Measurements from ENCODE around the gene RCCD1. TPM values are rescaled to one million over a fixed set of nuclear protein-coding genes. Genes with fewer than 3 reads are reported as not detected.

RCCD1 gene
- total and polyA plus RNA-seq, 2 donors (not counting 3 experiments of a cell fraction or from before 2014, with no cell fraction given): 8.8 to 15.3 TPM

DNA sequence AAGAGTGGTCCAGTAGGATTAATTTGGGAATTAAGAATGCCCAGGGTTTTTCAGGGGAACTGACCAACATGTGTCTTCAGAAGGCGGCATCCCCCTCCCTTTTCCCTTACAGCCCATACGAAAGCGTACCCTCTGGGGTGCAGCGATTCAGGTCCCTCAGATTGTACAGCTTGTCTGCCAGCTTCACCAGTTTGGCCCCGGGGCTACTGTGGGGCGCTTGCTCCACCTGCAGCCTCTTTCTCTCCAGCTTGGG, 23.2 kb upstream of the RCCD1 start:
- DNase-seq (ENCODE audit: low read depth, low spot score) (no peak), FAIRE-seq (no peak)
- H3K27me3 ChIP-seq (ENCODE audit: control insufficient read depth in 2 of 2, insufficient read depth in 2 of 2, low read length in 2 of 2): no peaks in the 10 kb centered on the region
- ChIA-PET CTCF (interaction anchor here (0.9 to 8.1 kb wide), 15 partner anchors 10 to 611 kb away, joined by 3 to 66 read pairs (median 8); partner anchors contain the start of genes MAN2A2 and RCCD1), POLR2A (interaction anchor here (0.6 kb wide), 1 partner anchor 720 kb away, joined by 3 read pairs; no protein-coding TSS in a partner anchor)
- no peak for TF ChIP-seq MYC (IDR thresholded peaks at IDR 0.05; ENCODE audit: low read depth, low read length)
- TF ChIP-seq JUN (IDR thresholded peaks at IDR 0.05; ENCODE audit: borderline replicate concordance, insufficient read depth, insufficient read length, low read depth): no peak
- TF ChIP-seq POLR2AphosphoS5 (IDR thresholded peaks at IDR 0.05; ENCODE audit: insufficient read depth, low read depth, low read length): no peak
- no peak for TF ChIP-seq FOS (IDR thresholded peaks at IDR 0.05; ENCODE audit: borderline replicate concordance, insufficient read depth, low read length)
- no peak for TF ChIP-seq GATA2 (IDR thresholded peaks at IDR 0.05; ENCODE audit: insufficient read depth, insufficient read length, low read depth, low read length)
- TF ChIP-seq, protein P1, sequence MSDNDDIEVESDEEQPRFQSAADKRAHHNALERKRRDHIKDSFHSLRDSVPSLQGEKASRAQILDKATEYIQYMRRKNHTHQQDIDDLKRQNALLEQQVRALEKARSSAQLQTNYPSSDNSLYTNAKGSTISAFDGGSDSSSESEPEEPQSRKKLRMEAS (IDR thresholded peaks at IDR 0.05; ENCODE audit: insufficient read depth, insufficient read length): no peak
- TF ChIP-seq, protein P2, sequence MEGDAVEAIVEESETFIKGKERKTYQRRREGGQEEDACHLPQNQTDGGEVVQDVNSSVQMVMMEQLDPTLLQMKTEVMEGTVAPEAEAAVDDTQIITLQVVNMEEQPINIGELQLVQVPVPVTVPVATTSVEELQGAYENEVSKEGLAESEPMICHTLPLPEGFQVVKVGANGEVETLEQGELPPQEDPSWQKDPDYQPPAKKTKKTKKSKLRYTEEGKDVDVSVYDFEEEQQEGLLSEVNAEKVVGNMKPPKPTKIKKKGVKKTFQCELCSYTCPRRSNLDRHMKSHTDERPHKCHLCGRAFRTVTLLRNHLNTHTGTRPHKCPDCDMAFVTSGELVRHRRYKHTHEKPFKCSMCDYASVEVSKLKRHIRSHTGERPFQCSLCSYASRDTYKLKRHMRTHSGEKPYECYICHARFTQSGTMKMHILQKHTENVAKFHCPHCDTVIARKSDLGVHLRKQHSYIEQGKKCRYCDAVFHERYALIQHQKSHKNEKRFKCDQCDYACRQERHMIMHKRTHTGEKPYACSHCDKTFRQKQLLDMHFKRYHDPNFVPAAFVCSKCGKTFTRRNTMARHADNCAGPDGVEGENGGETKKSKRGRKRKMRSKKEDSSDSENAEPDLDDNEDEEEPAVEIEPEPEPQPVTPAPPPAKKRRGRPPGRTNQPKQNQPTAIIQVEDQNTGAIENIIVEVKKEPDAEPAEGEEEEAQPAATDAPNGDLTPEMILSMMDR (IDR thresholded peaks at IDR 0.05; ENCODE audit: extremely low read depth in 1 of 2, insufficient read depth in 1 of 2, low read depth in 1 of 2, low read length in 2 of 2): no peak
- no peak for TF ChIP-seq POLR2A (IDR thresholded peaks at IDR 0.05; ENCODE audit: low read depth, low read length)
- TF ChIP-seq EZH2 (IDR thresholded peaks at IDR 0.05; ENCODE audit: borderline replicate concordance, low read depth, low read length, severe bottlenecking): no peak
- no peaks in the 10 kb centered on the region for H4K20me1 ChIP-seq (replicated peaks; ENCODE audit: control insufficient read depth, extremely low read depth, insufficient read depth, low read length)
- no peaks in the 10 kb centered on the region for H3K9me1 ChIP-seq (replicated peaks; ENCODE audit: control insufficient read depth, extremely low read depth, insufficient read depth, low read length)
- H3K4me2 ChIP-seq (ENCODE audit: insufficient read depth, low read length): peak overlapping the region; percentile 56
- H3K79me2 ChIP-seq (ENCODE audit: control insufficient read depth, insufficient read depth, low read length): peaks cover 11% of the 10 kb centered on the region
- H3K27ac ChIP-seq (ENCODE audit: insufficient read depth, low read depth, low read length): no peak overlapping the region
- BruUV-seq (replicated peaks): no TSS peak
- H3K4me1 ChIP-seq (ENCODE audit: control insufficient read depth, extremely low read depth, insufficient read depth, low read length): peaks cover 31% of the 10 kb centered on the region
- no peaks in the 10 kb centered on the region for H3K36me3 ChIP-seq (ENCODE audit: control insufficient read depth in 2 of 2, extremely low read depth in 1 of 2, insufficient read depth in 2 of 2, low read length in 2 of 2)
- H2AFZ ChIP-seq (ENCODE audit: low read depth, low read length): no peak overlapping the region
- intact Hi-C loops (cut with micrococcal nuclease) (loop anchor here (1.0 to 5.0 kb wide), 2 partner anchors 29 to 429 kb away; no protein-coding TSS in a partner anchor), dilution Hi-C loops (cut with MboI; ENCODE audit: extremely low pct_ligation_motif_present, low sequenced_read_pairs) (no loop called here)
- peak overlapping the region in 1 of 3 experiments; percentile 62 for H3K4me3 ChIP-seq (replicated peaks in 1 of 3; ENCODE audit: insufficient read depth in 1 of 3, low read depth in 1 of 3, low read length in 3 of 3)
- no peaks in the 10 kb centered on the region for H3K9me3 ChIP-seq (replicated peaks; ENCODE audit: control insufficient read depth, insufficient read depth, low read length)
- H3K9ac ChIP-seq (replicated peaks; ENCODE audit: extremely low read depth, insufficient read depth, low read length): no peak overlapping the region
